SK-N-SH (cell line): ENCODE results near the gene TRAIP. TPM values are rescaled to one million over a fixed set of nuclear protein-coding genes. Genes with fewer than 3 reads are reported as not detected.

Experiments used
- CTCF ChIA-PET: fragments of 300-600, 350-600 bp; formaldehyde crosslinking; extraction: SDS; loops from one replicate; lab custom pipeline; 2021; lab: Yijun Ruan, JAX
- POLR2A ChIA-PET: fragments of 350-600 bp; sonication (Branson Sonifier 250); formaldehyde crosslinking; extraction: SDS; loops from one replicate; lab custom pipeline; 2020; ENCODE audit warnings: antibody characterized with exemption, inconsistent platforms; lab: Yijun Ruan, JAX
- DNase-seq: peaks from one replicate; pipeline ENCODE4 v3.0.0; 2012
- H2AFZ ChIP-seq: fragments of 200-600 bp; sonication (generic); 2 replicates; pipeline ENCODE4 v1.8.1; 2016; ENCODE audit warnings: antibody characterized with exemption, mild to moderate bottlenecking, low read depth
- H3F3A ChIP-seq: fragments of 200-600 bp; sonication (generic); replicated peaks from 2 replicates; pipeline ENCODE3; 2016; ENCODE audit warnings: antibody characterized with exemption, mild to moderate bottlenecking; ENCODE audit not compliant: insufficient read depth
- H3K27ac ChIP-seq, 2 experiments: fragments of 200-500 bp in 1 of 2; fragments of 200-600 bp in 1 of 2; sonication (Bioruptor generic) in 1 of 2; sonication (generic), shearing (Covaris generic) in 1 of 2; 2 replicates each; pipeline versions ENCODE4 v1.5.1 to v1.6.1; 2014 to 2016; ENCODE audit warnings: low read depth in 2 of 2, inconsistent platforms in 1 of 2, low read length in 1 of 2, mild to moderate bottlenecking in 1 of 2, mixed read lengths in 1 of 2
- H3K27me3 ChIP-seq: fragments of 200-600 bp; sonication (generic), shearing (Covaris generic); 2 replicates; pipeline ENCODE4 v1.6.1; 2016; ENCODE audit warnings: mixed run types; ENCODE audit not compliant: insufficient read depth
- H3K36me3 ChIP-seq, 2 experiments: fragments of 200-500 bp in 1 of 2; fragments of 200-600 bp in 1 of 2; sonication (Bioruptor generic) in 1 of 2; sonication (generic) in 1 of 2; replicated peaks in 1 of 2; 2 replicates each; pipeline versions ENCODE3 to v1.5.1; 2014 to 2016; ENCODE audit warnings: low read length in 1 of 2, mild to moderate bottlenecking in 1 of 2; ENCODE audit not compliant: insufficient read depth in 2 of 2, control insufficient read depth in 1 of 2
- H3K4me1 ChIP-seq, 2 experiments: fragments of 200-500 bp in 1 of 2; fragments of 200-600 bp in 1 of 2; sonication (Bioruptor generic) in 1 of 2; sonication (generic), shearing (Covaris generic) in 1 of 2; 2 replicates each; pipeline versions ENCODE4 v1.5.1 to v1.6.1; 2014 to 2016; ENCODE audit warnings: low read depth in 1 of 2, low read length in 1 of 2, mixed run types in 1 of 2; ENCODE audit not compliant: insufficient read depth in 2 of 2, control insufficient read depth in 1 of 2
- H3K4me2 ChIP-seq: fragments of 200-600 bp; sonication (generic), shearing (Covaris generic); 2 replicates; pipeline ENCODE4 v1.6.1; 2017; ENCODE audit warnings: mixed run types
- H3K4me3 ChIP-seq, 2 experiments: fragments of 200-500 bp in 1 of 2; fragments of 200-600 bp in 1 of 2; sonication (Bioruptor generic) in 1 of 2; sonication (generic), shearing (Covaris generic) in 1 of 2; 2 replicates each; pipeline versions ENCODE4 v1.5.1 to v1.8.1; 2014 to 2016; ENCODE audit warnings: low read depth in 2 of 2, inconsistent platforms in 1 of 2, low read length in 1 of 2, mild to moderate bottlenecking in 1 of 2, mixed read lengths in 1 of 2, moderate library complexity in 1 of 2
- H3K79me2 ChIP-seq: fragments of 200-600 bp; sonication (generic); 2 replicates; pipeline ENCODE4 v1.8.1; 2017; ENCODE audit warnings: mild to moderate bottlenecking; ENCODE audit not compliant: insufficient read depth
- H3K9ac ChIP-seq: fragments of 200-600 bp; sonication (generic); 2 replicates; pipeline ENCODE4 v1.6.1; 2017; ENCODE audit warnings: mixed run types
- H3K9me2 ChIP-seq: fragments of 200-600 bp; sonication (generic); 2 replicates; pipeline ENCODE4 v1.6.1; 2017; ENCODE audit warnings: mixed run types
- H3K9me3 ChIP-seq: fragments of 200-600 bp; sonication (generic); 2 replicates; pipeline ENCODE4 v1.6.1; 2017; ENCODE audit warnings: mixed run types, mild to moderate bottlenecking, moderate library complexity
- H4K20me1 ChIP-seq: fragments of 200-600 bp; sonication (generic); 2 replicates; pipeline ENCODE4 v1.6.1; 2017; ENCODE audit warnings: mild to moderate bottlenecking, mixed run types; ENCODE audit not compliant: insufficient read depth
- EP300 ChIP-seq, 2 experiments: IDR thresholded peaks; 2 replicates each; pipeline versions ENCODE4 v1.4.0 to v1.6.1; 2012; ENCODE audit warnings: borderline replicate concordance in 1 of 2, low read depth in 1 of 2, low read length in 1 of 2
- GATA2 ChIP-seq: sonication (generic); formaldehyde crosslinking; IDR thresholded peaks from 2 replicates; pipeline ENCODE4 v1.5.0; 2020; ENCODE audit warnings: mild to moderate bottlenecking, missing genetic modification reagents
- JUND ChIP-seq: IDR thresholded peaks from 2 replicates; pipeline ENCODE4 v1.4.0; 2012
- MAX ChIP-seq: IDR thresholded peaks from 2 replicates; pipeline ENCODE4 v1.4.0; 2012; ENCODE audit warnings: low read depth
- MXI1 ChIP-seq: IDR thresholded peaks from 2 replicates; pipeline ENCODE4 v1.6.1; 2012; ENCODE audit warnings: mild to moderate bottlenecking, low read depth, low read length, improper control_type of control experiment
- NRF1 ChIP-seq: IDR thresholded peaks from 2 replicates; pipeline ENCODE4 v1.6.1; 2012; ENCODE audit warnings: low read depth, mild to moderate bottlenecking, low read length
- PBX3 ChIP-seq: IDR thresholded peaks from 2 replicates; pipeline ENCODE4; 2012
- RXRA ChIP-seq: IDR thresholded peaks from 2 replicates; pipeline ENCODE4 v1.4.0; 2012; ENCODE audit warnings: low read depth, mild to moderate bottlenecking, borderline replicate concordance
- TAF1 ChIP-seq: IDR thresholded peaks from 2 replicates; pipeline ENCODE4 v1.6.1; 2012; ENCODE audit warnings: low read depth, mild to moderate bottlenecking, low read length, moderate library complexity, borderline replicate concordance
- TEAD4 ChIP-seq: IDR thresholded peaks from 2 replicates; pipeline ENCODE4 v1.4.0; 2012; ENCODE audit warnings: mild to moderate bottlenecking, borderline replicate concordance; ENCODE audit not compliant: insufficient read depth
- USF1 ChIP-seq: IDR thresholded peaks from 2 replicates; pipeline ENCODE4 v1.4.0; 2012; ENCODE audit warnings: low read depth, borderline replicate concordance
- YY1 ChIP-seq: IDR thresholded peaks from 2 replicates; pipeline ENCODE4 v1.4.0; 2012; ENCODE audit warnings: low read depth, mild to moderate bottlenecking
- ZBTB33 ChIP-seq: IDR thresholded peaks from 2 replicates; pipeline ENCODE4 v1.4.0; 2012; ENCODE audit warnings: low read depth, borderline replicate concordance
- WGBS: methylation state at CpG from one replicate; pipeline ENCODE4 v1.1.6; 2017; ENCODE audit warnings: low lambda C conversion rate; 5-methylcytosine and 5-hydroxymethylcytosine counted together
- polyA plus RNA-seq, 3 experiments: library from polyadenylated mRNA; depleted of rRNA; stranded (reverse); fragments of >200 nt; gene quantifications; 2 replicates each; pipeline ENCODE4 v1.2.3, GENCODE V29; 2012

TRAIP gene
- polyA plus RNA-seq, 1 of the 3 experiments (the other 2 are of a cell fraction), result 8.1 TPM

- H3K9me2 ChIP-seq, result no peaks in the 10 kb centered on the region
- ChIA-PET POLR2A (no interaction called here), CTCF (interaction anchor here (1.2 to 17.6 kb wide), 3 partner anchors 37 to 101 kb away, joined by 3 to 386 read pairs (median 3); no protein-coding TSS in a partner anchor)
- H3K4me3 ChIP-seq, result no peak within 1 kb of the TSS
- H3K36me3 ChIP-seq, result no peaks in the 10 kb centered on the region
- no peak within 1 kb of the TSS for H3K9ac ChIP-seq
- H3K9me3 ChIP-seq, result no peaks in the 10 kb centered on the region
- H3K27me3 ChIP-seq, result no peaks in the 10 kb centered on the region
- no peak for TF ChIP-seq YY1
- TF ChIP-seq USF1, result no peak
- no peak for TF ChIP-seq NRF1
- no peak within 1 kb of the TSS for H3K27ac ChIP-seq
- 82% methylated on average over 2 of the region's 4 CpGs for WGBS
- no peak within 1 kb of the TSS for H2AFZ ChIP-seq
- H3K79me2 ChIP-seq, result no peaks in the 10 kb centered on the region
- DNase-seq, result no peak
- no peaks in the 10 kb centered on the region for H4K20me1 ChIP-seq
- no peaks in the 10 kb centered on the region for H3F3A ChIP-seq
- peaks cover 0 to 12% of the 10 kb centered on the region in 2 experiments; a peak in 2 of 4 replicates for H3K4me1 ChIP-seq
- no peak within 1 kb of the TSS for H3K4me2 ChIP-seq
These were observed 56.6 kb downstream of the TRAIP start, which contains the start of gene CDHR4 for GRCh38 chr3:49799761-49800160. CDHR4 (minus strand) TSS chr3:49799873; CDS start chr3:49799812, 61 bp downstream.

- 75% methylated on average over 1 of the region's 1 CpG for WGBS
- Histone ChIP-seq H3K79me2 (no peaks in the 10 kb centered on the region), H3K36me3 (no peaks in the 10 kb centered on the region), H3K9me2 (no peaks in the 10 kb centered on the region), H3K9ac (no peak overlapping the region), H3K4me1 (peaks cover 0 to 5% of the 10 kb centered on the region in 2 experiments; a peak in 2 of 4 replicates), H4K20me1 (no peaks in the 10 kb centered on the region)
- ChIA-PET CTCF (interaction anchor here (1.2 to 17.6 kb wide), 3 partner anchors 37 to 101 kb away, joined by 3 to 386 read pairs (median 3); no protein-coding TSS in a partner anchor), POLR2A (no interaction called here)
- TF ChIP-seq ZBTB33 (no peak), MXI1 (no peak), RXRA (no peak), GATA2 (CRISPR knock-in tag) (no peak), USF1 (no peak), MAX (no peak), JUND (no peak), TAF1 (no peak), EP300 (IDR thresholded peaks at IDR 0.05; ENCODE audit: borderline replicate concordance in 1 of 2, low read depth in 1 of 2, low read length in 1 of 2) (no peak), TEAD4 (no peak), NRF1 (no peak), YY1 (no peak), PBX3 (no peak)
- TF ChIP-seq, all 33 proteins: peak for 0
- no peak for DNase-seq
- Histone ChIP-seq H3F3A (no peaks in the 10 kb centered on the region), H3K4me2 (no peak overlapping the region), H2AFZ (no peak overlapping the region), H3K9me3 (no peaks in the 10 kb centered on the region), H3K4me3 (no peak overlapping the region), H3K27me3 (no peaks in the 10 kb centered on the region), H3K27ac (no peak overlapping the region)
These were observed 57.3 kb downstream of the TRAIP start for GRCh38 chr3:49799105-49799504.
